SIG-M5 (cell line): ENCODE data around the gene STAG1.
"Not testable (repeated sequence)": the region's sequence is repeated elsewhere in the genome, so short reads cannot be mapped to it uniquely, and the experiment has no call there.

Experiments
- DNase-seq: peaks from one replicate; lab custom pipeline; 2025; lab: John Stamatoyannopoulos, UW

Gene STAG1

GRCh38 chr3:136512381-136512780 lies 239.8 kb downstream of the STAG1 start:
- DNase-seq = no peak

DNA sequence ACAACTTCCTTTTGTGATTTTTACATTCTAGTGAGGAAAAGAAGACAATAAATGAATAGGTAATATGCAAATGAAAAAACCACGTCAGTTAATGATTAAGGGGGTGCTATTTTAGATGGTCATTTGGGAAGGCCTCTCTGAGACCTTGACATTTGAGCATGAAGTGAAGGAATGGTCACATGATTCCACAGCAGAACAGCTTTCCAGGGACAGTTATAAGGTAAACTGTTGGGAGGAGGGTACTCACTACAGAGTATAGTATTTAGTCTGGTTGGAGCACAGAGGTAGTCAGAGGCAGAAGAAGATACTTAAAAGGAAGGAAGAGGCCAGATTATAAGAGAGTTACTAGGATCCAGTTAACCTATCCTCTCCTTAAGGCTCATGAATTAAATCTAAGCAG lies 246.5 kb downstream of the STAG1 start:
- DNase-seq = no peak

GRCh38 chr3:136503056-136503455 lies 249.1 kb downstream of the STAG1 start:
- no peak for DNase-seq

- no peak for DNase-seq
Measured at GRCh38 chr3:136498919-136499447, 253.2 kb downstream of the STAG1 start.

GRCh38 chr3:136495213-136495612 lies 257.0 kb downstream of the STAG1 start:
- DNase-seq = no peak

GRCh38 chr3:136490646-136491405 lies 261.4 kb downstream of the STAG1 start:
- DNase-seq = no peak

DNA sequence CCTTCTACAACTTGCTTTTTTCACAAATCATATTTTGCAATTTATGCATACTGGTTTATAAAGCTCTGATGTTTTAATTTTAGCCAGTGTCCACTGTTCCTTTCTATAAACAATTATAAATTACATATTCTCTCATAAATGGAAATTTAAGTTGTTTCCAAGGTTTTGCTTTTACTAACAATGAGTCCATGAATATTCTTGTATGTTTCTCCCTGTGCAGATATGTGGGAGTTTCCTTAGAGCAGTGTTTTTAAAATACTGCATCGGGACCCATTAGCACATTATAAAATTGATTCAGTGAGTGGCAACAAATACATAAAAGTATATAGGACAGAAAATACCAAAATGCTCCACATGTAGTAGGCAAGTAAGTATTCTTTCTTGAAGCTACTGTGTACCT lies 266.4 kb downstream of the STAG1 start:
- no peak for DNase-seq

DNA sequence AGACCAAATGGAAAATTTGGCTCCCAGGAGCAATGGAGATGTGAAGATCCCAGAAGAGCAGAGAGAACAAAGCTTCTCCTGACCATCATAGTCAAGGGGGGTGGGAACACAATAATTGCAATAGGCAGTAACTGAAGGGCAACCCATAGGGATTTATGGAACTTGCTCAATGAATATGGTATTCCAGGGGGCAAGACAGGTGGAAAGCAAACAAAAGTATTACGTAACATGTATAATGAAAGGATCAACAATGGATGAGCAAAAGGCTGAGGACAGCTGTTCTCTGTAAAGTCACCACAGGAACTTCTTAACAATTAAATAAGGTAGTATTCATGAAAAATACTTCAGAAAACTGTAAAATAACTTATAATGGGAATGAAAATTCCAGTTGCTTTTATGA lies 275.9 kb downstream of the STAG1 start:
- DNase-seq = no peak

- not testable (repeated sequence) for DNase-seq
Measured at GRCh38 chr3:136474876-136475275, 277.3 kb downstream of the STAG1 start.

DNA sequence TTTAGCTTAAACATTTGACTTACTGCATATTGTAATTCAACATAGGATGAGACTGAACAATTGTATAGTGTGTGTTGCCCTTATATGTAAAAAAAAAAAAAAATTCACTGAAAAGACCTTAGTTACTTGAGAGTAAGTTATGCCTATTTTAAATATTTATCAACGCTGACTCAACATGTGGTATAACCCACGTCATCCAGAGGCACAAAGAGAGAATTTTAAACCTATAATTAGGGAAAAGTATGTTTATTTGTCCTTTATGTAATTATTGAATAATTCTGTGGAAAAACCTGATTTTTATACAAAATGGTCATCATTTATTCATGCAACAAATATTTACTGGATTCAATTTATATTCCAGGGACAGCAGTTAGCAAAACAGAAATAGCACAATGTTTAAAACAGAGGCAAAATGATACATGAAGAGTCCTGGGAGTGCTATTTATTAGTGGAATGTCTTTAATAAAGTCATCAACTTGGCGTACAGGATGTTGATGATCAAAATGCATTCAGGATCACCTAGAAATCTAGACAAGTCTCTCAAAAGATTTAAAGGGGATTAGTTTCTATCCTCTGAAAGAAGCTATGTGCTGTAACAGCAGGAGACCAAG lies 278.4 kb downstream of the STAG1 start:
- no peak for DNase-seq

DNA sequence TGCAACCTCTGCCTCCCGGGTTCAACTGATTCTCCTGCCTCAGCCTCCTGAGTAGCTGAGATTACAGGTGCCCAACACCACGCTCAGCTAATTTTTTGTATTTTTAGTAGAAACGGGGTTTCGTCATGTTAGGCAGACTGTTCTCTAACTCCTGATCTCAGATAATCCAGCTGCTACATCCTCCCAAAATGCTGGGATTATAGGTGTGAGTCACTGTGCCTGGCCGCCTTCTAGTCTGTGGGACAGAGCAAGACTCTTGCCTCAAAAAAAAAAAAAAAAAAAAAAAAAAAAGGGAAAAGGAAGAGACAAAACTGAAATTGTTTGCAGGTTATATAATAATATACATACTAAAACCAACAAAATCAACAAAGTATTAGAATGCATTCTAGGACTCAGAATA lies 286.9 kb downstream of the STAG1 start:
- DNase-seq = no peak

DNA sequence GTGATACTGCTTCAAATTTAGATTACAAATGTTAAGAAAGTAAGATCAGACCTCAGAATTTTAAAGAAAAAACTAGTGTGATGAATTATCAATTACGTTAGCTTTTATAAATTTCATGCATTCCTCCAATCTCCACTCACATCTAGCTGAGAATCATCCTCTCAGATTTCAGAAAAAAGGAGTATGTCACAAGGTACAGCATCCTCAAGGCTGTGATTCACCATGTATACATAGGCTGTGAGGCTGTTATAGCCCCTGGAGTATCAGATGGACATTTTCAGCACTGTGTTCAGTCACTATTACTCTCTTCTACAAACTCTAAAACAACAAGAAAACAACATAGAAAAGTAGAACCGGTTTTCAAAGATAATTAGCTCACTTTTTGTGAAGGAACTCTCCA lies 287.7 kb downstream of the STAG1 start:
- no peak for DNase-seq

- DNase-seq = no peak
Measured at GRCh38 chr3:136463170-136463569, 289.0 kb downstream of the STAG1 start.

GRCh38 chr3:136457793-136458192 lies 294.4 kb downstream of the STAG1 start:
- DNase-seq = no peak

- DNase-seq = no peak
Measured at GRCh38 chr3:136456196-136456595, 296.0 kb downstream of the STAG1 start.

GRCh38 chr3:136444581-136444980 lies 307.6 kb downstream of the STAG1 start:
- DNase-seq = no peak

GRCh38 chr3:136437043-136437442 lies 315.1 kb downstream of the STAG1 start:
- no peak for DNase-seq

DNA sequence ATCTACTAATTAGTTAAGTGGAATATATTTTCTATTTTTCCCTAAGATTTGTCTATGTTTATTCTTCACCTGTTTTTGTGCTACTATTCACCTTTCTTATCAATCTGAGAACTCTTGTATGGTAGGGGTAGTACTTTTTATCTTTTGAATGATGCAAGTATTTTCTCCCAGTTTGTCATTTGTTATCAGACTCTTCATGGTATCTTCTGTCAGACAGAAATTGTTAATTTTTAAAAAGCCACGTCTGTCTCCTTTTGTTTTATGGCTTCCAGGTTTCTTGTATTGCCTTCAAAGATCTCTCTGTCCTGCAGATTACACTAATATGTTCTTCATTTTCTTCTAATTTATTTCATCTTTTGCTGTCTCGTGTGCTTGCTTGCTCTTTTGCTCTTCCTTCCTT lies 317.7 kb downstream of the STAG1 start:
- DNase-seq = no peak

- no peak for DNase-seq
Measured at GRCh38 chr3:136432685-136433084, 319.5 kb downstream of the STAG1 start.

DNA sequence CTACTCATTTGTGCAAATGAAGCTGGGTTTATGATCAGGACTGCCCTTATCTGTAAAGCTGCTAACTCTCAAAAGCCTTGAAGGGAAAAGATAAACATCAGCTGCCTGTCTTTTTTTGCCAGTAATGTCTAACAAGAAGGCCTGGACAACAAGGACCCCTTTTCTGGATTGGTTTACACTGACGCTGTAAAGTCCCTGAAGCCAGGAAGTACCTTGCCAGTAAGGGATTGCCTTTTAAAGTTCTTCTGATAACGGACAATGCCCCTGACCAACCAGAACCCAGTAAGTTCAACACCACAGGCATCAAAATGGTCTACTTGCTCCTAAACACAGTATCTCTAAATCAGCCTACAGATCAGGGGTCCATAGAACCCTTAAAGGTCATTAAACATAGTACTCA lies 324.0 kb downstream of the STAG1 start:
- no peak for DNase-seq

DNA sequence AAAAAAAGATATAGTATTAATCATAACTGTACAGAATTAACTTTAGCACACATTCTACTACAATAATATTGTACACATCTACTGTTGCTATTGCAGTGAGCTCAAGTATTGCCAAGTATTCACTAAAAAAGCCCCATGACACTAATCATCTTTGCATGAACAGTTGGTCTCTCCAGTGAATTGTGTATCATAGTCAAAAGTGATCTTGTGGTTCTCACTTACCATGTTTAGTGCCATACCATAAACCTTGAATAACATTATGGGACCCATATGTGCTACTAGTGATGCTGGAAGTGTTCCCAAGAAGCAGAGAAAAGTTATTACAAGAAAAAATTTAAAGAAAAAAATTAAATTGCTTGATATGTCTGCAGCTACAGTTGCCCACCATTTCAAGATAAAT lies 324.9 kb downstream of the STAG1 start:
- no peak for DNase-seq

GRCh38 chr3:136414476-136414875 lies 337.7 kb downstream of the STAG1 start:
- no peak for DNase-seq

DNA sequence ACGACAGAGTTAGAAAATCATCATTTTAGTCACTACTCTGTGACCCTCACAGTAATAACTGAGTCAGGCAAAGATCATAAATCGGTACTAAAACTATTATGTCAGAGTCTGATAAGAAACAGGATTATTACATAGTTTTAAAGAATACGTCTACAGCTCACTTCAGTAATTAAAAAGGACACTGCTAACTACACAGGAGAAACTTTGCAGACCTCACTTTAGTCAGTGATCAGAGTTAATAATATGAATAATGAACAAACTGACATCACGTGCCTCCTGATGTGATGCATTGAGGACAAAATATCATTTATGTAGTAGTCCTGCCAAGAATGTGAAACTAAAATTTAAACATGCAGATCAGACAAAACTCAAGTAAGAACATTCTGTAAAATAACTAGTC lies 339.9 kb downstream of the STAG1 start:
- no peak for DNase-seq

- no peak for DNase-seq
Measured at GRCh38 chr3:136409549-136409948, 342.6 kb downstream of the STAG1 start.
